Right lobe of liver (tissue), 4 donors: ENCODE results near the gene TLE3.

Source experiments
- CTCF ChIP-seq, 4 donors: fragments of 200-600 bp in 3 of 4; fragments of 450-650 bp in 1 of 4; IDR thresholded peaks; one replicate each; pipeline versions ENCODE4 v1.5.1 to v1.8.0; 2016 to 2022; ENCODE audit warnings: antibody characterized with exemption in 4 of 4, mild to moderate bottlenecking in 2 of 4
- POLR2A ChIP-seq: fragments of 450-650 bp; IDR thresholded peaks from one replicate; pipeline ENCODE4 v1.6.1; 2017; ENCODE audit warnings: antibody characterized with exemption, mild to moderate bottlenecking
- donor health status: DM: no; HTN: no; CAD: no.
- donor health status: DM: no; HTN: no; CAD: no.
- donor health status: DM: no; HTN: yes; CAD: no.

GRCh38 chr15:70045045-70045444, 52.7 kb downstream of the TLE3 start:
- no peak for TF ChIP-seq POLR2A
- no peak for TF ChIP-seq CTCF (IDR thresholded peaks at IDR 0.05)
